Spleen (tissue), 11 donors: Measurements from ENCODE around the gene APBA3. TPM values are rescaled to one million over a fixed set of nuclear protein-coding genes. Genes with fewer than 3 reads are reported as not detected.
A peak's percentile ranks its signal among the peaks of the same experiment; 100 is the strongest.

Experiments used
- DNase-seq: peaks from one replicate; pipeline ENCODE4 v3.0.0-alpha.2; 2020
- H3K27ac ChIP-seq, 8 donors: fragments of 200-600 bp; sonication (generic) in 7 of 8; 1 replicate in 4 of 8; 2 replicates in 4 of 8; pipeline versions ENCODE4 v1.5.0 to v1.8.0; 2016 to 2021; ENCODE audit warnings: inconsistent platforms in 4 of 8, mild to moderate bottlenecking in 4 of 8, moderate library complexity in 1 of 8
- H3K27me3 ChIP-seq, 7 donors: fragments of 200-600 bp; sonication (generic) in 6 of 7; replicated peaks in 1 of 7; 1 replicate in 4 of 7; 2 replicates in 3 of 7; pipeline versions ENCODE4 v1.5.0 to v1.8.0; 2016 to 2021; ENCODE audit warnings: inconsistent platforms in 3 of 7, mild to moderate bottlenecking in 1 of 7
- H3K36me3 ChIP-seq, 6 donors: fragments of 200-600 bp; sonication (generic) in 5 of 6; 1 replicate in 4 of 6; 2 replicates in 2 of 6; pipeline versions ENCODE4 v1.5.0 to v1.8.0; 2016 to 2021; ENCODE audit warnings: inconsistent platforms in 2 of 6
- H3K4me1 ChIP-seq, 6 donors: fragments of 200-600 bp; sonication (generic) in 5 of 6; 1 replicate in 3 of 6; 2 replicates in 3 of 6; pipeline versions ENCODE4 v1.5.0 to v1.8.0; 2016 to 2021; ENCODE audit warnings: inconsistent platforms in 3 of 6
- H3K4me3 ChIP-seq, 8 donors: fragments of 200-600 bp; sonication (generic) in 7 of 8; 1 replicate in 4 of 8; 2 replicates in 4 of 8; pipeline versions ENCODE4 v1.5.0 to v1.8.0; 2016 to 2021; ENCODE audit warnings: inconsistent platforms in 4 of 8, mild to moderate bottlenecking in 4 of 8, moderate library complexity in 2 of 8
- H3K9me3 ChIP-seq, 8 donors: fragments of 200-600 bp; sonication (generic) in 7 of 8; 1 replicate in 4 of 8; 2 replicates in 4 of 8; pipeline versions ENCODE4 v1.5.0 to v1.8.0; 2016 to 2021; ENCODE audit warnings: inconsistent platforms in 4 of 8
- CTCF ChIP-seq, 11 experiments: fragments of 200-600 bp in 7 of 11; fragments of 450-650 bp in 4 of 11; sonication (generic) in 4 of 11; IDR thresholded peaks in 8 of 11; conservative IDR thresholded peaks in 3 of 11; 1 replicate in 7 of 11; 2 replicates in 4 of 11; pipeline versions ENCODE4 v1.4.0 to v1.8.0; 2016 to 2021; ENCODE audit warnings: antibody characterized with exemption in 11 of 11, inconsistent platforms in 4 of 11, mild to moderate bottlenecking in 1 of 11
- POLR2A ChIP-seq, 3 donors: fragments of 450-650 bp; IDR thresholded peaks; one replicate each; pipeline ENCODE4 v1.5.1; 2017; ENCODE audit warnings: antibody characterized with exemption in 3 of 3, mild to moderate bottlenecking in 1 of 3
- POLR2AphosphoS5 ChIP-seq, 3 donors: sonication (generic); formaldehyde crosslinking; IDR thresholded peaks; one replicate each; pipeline ENCODE4 v1.5.1; 2017; ENCODE audit warnings: antibody characterized with exemption in 3 of 3
- WGBS, 5 donors: extraction: QIAGEN DNeasy Blood & Tissue Kit in 3 of 5; methylation state at CpG; one replicate each; pipeline versions ENCODE4 v1.1.5 to v1.1.7; 2013 to 2018; 5-methylcytosine and 5-hydroxymethylcytosine counted together
- intact Hi-C: fragments of 100-400 bp; cut with DNase I; formaldehyde crosslinking; loops from one replicate; pipeline ENCODE4 v1.15.0; 2023; ENCODE audit warnings: low total_unique reads
- polyA plus RNA-seq, 3 donors: library from polyadenylated mRNA; stranded (reverse); fragments of 200-250 nt; gene quantifications; one replicate each; pipeline ENCODE4 v1.2.1, GENCODE V29; 2013
- total RNA-seq, 7 donors: library from RNA; depleted of rRNA in 3 of 7; stranded (reverse); fragments of >200 nt in 3 of 7; fragmentation: NEBNext Ultra II Directional in 4 of 7; extraction: Animal tissue kit (Norgen Biotek cat#: 25700) in 4 of 7; gene quantifications; one replicate each; pipeline versions ENCODE4 v1.1.0 to v1.2.1, GENCODE V29; 2016 to 2021
- donor health status: healthy with polysubstance abuse.
- donor health status: DM: no; HTN: no; CAD: no; lungs with moderate emphysema.
- donor health status: DM: no; HTN: no; CAD: no.
- donor health status: Bipolar disorder and iron deficiency.
- donor health status: healthy.
- donor health status: DM: no; HTN: no; CAD: no.
- donor health status: DM: yes; HTN: yes; CAD: no.

The APBA3 gene
- total and polyA plus RNA-seq, 10 donors, result 17.1 to 37.1 (median 31.9) TPM

- intact Hi-C loops, result no loop called here
- H3K4me1 ChIP-seq, result peaks cover 4 to 33% (median 23%) of the 10 kb centered on the region in 6 donors
- no peak overlapping the region for H3K4me3 ChIP-seq
- no peaks in the 10 kb centered on the region for H3K9me3 ChIP-seq
- H3K27ac ChIP-seq, result no peak overlapping the region
- TF ChIP-seq POLR2A (IDR thresholded peaks at IDR 0.05), result no peak
- TF ChIP-seq CTCF (IDR thresholded peaks at IDR 0.05 in 8 of 11, conservative IDR thresholded peaks at IDR 0.05 in 3 of 11), result no peak
- no peak for TF ChIP-seq POLR2AphosphoS5 (IDR thresholded peaks at IDR 0.05)
- H3K36me3 ChIP-seq, result no peaks in the 10 kb centered on the region
- peaks cover 0 to 78% (median 45%) of the 10 kb centered on the region in 7 donors for H3K27me3 ChIP-seq
- 70 to 84% (median 77%) methylated on average over 5 of the region's 5 CpGs for WGBS, 5 donors
- DNase-seq, result no peak
Measured at GRCh38 chr19:3723110-3723488, 38.4 kb downstream of the APBA3 start.

GRCh38 chr19:3722443-3723109 is 38.9 kb downstream of the APBA3 start:
- Histone ChIP-seq H3K27ac (no peak overlapping the region), H3K36me3 (no peaks in the 10 kb centered on the region), H3K4me3 (peak overlapping the region in 2 of 8 donors; percentile 35 to 72), H3K4me1 (peaks cover 4 to 33% (median 23%) of the 10 kb centered on the region in 6 donors), H3K27me3 (peaks cover 0 to 78% (median 45%) of the 10 kb centered on the region in 7 donors), H3K9me3 (no peaks in the 10 kb centered on the region)
- intact Hi-C loops, result no loop called here
- WGBS, 5 donors, result 1 to 13% (median 9%) methylated on average over 7 to 30 of the region's 30 CpGs
- no peak for DNase-seq
- TF ChIP-seq POLR2AphosphoS5 (IDR thresholded peaks at IDR 0.05) (no peak), POLR2A (IDR thresholded peaks at IDR 0.05) (no peak), CTCF (IDR thresholded peaks at IDR 0.05 in 8 of 11, conservative IDR thresholded peaks at IDR 0.05 in 3 of 11) (no peak)

GRCh38 chr19:3721887-3722442 is 39.5 kb downstream of the APBA3 start:
- H3K36me3 ChIP-seq, result no peaks in the 10 kb centered on the region
- H3K9me3 ChIP-seq, result no peaks in the 10 kb centered on the region
- H3K27me3 ChIP-seq, result peaks cover 0 to 78% (median 45%) of the 10 kb centered on the region in 7 donors
- 3 to 7% (median 4%) methylated on average over 21 to 26 of the region's 26 CpGs for WGBS, 5 donors
- intact Hi-C loops, result no loop called here
- H3K4me3 ChIP-seq, result peak overlapping the region in 7 of 8 donors; percentile 8 to 72 (median 34)
- no peak overlapping the region for H3K27ac ChIP-seq
- no peak for TF ChIP-seq POLR2AphosphoS5 (IDR thresholded peaks at IDR 0.05)
- no peak for TF ChIP-seq POLR2A (IDR thresholded peaks at IDR 0.05)
- no peak for TF ChIP-seq CTCF (IDR thresholded peaks at IDR 0.05 in 8 of 11, conservative IDR thresholded peaks at IDR 0.05 in 3 of 11)
- H3K4me1 ChIP-seq, result peaks cover 4 to 33% (median 23%) of the 10 kb centered on the region in 6 donors
- DNase-seq, result no peak

- Histone ChIP-seq H3K27ac (no peak overlapping the region), H3K36me3 (no peaks in the 10 kb centered on the region), H3K4me3 (peak overlapping the region; percentile 8 to 72 (median 30)), H3K4me1 (peaks cover 4 to 33% (median 23%) of the 10 kb centered on the region in 6 donors), H3K9me3 (no peaks in the 10 kb centered on the region), H3K27me3 (peaks cover 0 to 78% (median 45%) of the 10 kb centered on the region in 7 donors)
- peak; percentile 94 for DNase-seq
- 20 to 33% (median 22%) methylated on average over 29 to 46 of the region's 46 CpGs for WGBS, 5 donors
- peak in 1 of 11 experiments; percentile 11 for TF ChIP-seq CTCF (IDR thresholded peaks at IDR 0.05 in 8 of 11, conservative IDR thresholded peaks at IDR 0.05 in 3 of 11)
- TF ChIP-seq POLR2A (IDR thresholded peaks at IDR 0.05), result peak in 1 of 3 donors; percentile 48
- TF ChIP-seq POLR2AphosphoS5 (IDR thresholded peaks at IDR 0.05), result peak; percentile 65 to 71 (median 65)
- intact Hi-C loops, result no loop called here
Measured at GRCh38 chr19:3721131-3721886, 40.2 kb downstream of the APBA3 start.
